Kidney epithelial cell (primary cell): ENCODE data around the gene B3GALT6. TPM values are rescaled to one million over a fixed set of nuclear protein-coding genes. Genes with fewer than 3 reads are reported as not detected.

Experiments
- DNase-seq: peaks from one replicate; pipeline ENCODE4 v3.0.0-alpha.2; 2010; ENCODE audit warnings: low read depth
- H3K27me3 ChIP-seq: 2 replicates; pipeline ENCODE4 v1.6.0; 2011; ENCODE audit warnings: low read length; ENCODE audit not compliant: control insufficient read depth, insufficient read depth
- H3K36me3 ChIP-seq: 2 replicates; pipeline ENCODE4 v1.5.1; 2011; ENCODE audit warnings: low read length; ENCODE audit not compliant: control insufficient read depth, insufficient read depth
- H3K4me3 ChIP-seq: 2 replicates; pipeline ENCODE4 v1.5.1; 2011; ENCODE audit warnings: low read depth, mild to moderate bottlenecking, control low read depth, low read length
- total RNA-seq: library from RNA; depleted of rRNA; stranded (reverse); fragments of >200 nt; gene quantifications from 2 replicates; pipeline ENCODE4 v1.2.3, GENCODE V29; 2015
- TF ChIP-seq, protein P1 (sequence below): IDR thresholded peaks from 2 replicates; pipeline ENCODE4 v1.5.1; 2011; ENCODE audit warnings: mild to moderate bottlenecking, moderate library complexity, low read length, control low read depth, inconsistent platforms; ENCODE audit not compliant: insufficient read depth, poor library complexity, severe bottlenecking

B3GALT6 gene
- total RNA-seq, 1 donor from 2014 or later: 43.7 TPM

DNA sequence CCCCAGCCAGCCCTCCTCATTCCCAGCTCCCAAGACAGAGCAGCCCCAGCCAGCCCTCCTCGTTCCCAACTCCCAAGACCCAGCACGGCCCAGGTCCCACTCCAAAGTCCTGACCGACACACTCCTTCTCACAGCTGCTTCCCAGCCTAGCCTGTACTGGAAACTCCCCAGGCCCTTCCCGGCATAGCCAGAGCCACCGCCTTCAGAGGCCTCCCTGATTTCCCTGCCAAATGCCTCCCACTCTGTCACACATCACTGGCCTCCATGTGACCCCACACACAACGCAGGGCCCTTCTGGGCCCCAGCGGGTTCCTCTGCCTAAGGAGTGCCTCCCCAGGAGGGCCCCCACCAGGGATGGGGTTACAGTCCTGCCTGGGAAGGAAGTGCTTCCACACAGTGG lies 38.8 kb downstream of the B3GALT6 start:
- TF ChIP-seq, protein P1, sequence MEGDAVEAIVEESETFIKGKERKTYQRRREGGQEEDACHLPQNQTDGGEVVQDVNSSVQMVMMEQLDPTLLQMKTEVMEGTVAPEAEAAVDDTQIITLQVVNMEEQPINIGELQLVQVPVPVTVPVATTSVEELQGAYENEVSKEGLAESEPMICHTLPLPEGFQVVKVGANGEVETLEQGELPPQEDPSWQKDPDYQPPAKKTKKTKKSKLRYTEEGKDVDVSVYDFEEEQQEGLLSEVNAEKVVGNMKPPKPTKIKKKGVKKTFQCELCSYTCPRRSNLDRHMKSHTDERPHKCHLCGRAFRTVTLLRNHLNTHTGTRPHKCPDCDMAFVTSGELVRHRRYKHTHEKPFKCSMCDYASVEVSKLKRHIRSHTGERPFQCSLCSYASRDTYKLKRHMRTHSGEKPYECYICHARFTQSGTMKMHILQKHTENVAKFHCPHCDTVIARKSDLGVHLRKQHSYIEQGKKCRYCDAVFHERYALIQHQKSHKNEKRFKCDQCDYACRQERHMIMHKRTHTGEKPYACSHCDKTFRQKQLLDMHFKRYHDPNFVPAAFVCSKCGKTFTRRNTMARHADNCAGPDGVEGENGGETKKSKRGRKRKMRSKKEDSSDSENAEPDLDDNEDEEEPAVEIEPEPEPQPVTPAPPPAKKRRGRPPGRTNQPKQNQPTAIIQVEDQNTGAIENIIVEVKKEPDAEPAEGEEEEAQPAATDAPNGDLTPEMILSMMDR: no peak

DNA sequence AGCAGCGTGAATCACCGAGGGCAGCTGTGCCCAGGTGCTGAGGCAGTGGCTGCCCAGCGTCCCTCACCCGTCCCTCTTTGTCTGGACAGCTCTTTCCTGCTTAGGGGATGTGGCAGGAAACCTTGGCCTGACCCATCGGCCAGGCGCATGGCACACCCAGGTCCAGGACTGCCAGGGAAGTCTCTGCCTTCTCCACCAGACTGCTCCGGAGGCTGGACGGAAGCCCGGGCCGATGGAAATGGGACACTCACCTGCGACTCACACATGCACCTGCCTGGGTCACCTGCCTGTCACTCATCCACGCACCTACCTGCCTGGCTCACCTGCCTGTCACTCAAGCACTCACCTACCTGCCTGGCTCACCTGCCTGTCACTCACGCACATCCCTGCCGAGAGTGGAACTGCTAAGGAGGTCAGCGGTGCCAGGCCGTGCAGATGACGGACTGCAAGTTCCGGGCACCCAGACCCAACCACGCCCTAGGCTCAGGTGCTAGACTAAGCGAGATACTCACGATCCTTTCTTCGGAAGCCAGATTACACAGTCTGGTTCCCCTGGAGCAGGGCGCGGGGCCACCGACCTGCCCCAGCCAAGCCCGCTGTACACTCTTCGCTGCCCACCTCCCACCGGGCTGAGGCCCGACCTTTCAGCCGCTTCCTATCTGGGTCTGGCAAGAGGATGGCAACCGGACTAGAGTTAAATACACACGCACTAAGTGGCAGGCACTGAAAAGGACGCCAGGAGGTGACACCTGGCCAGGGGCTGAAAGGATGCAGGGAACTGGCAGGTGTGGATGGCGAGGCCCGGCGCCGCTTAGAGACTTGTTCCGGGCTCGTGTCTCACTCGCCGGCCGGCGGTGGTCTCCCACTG lies 40.5 kb downstream of the B3GALT6 start:
- Histone ChIP-seq H3K4me3 (peak overlapping the region; percentile 91), H3K27me3 (no peaks in the 10 kb centered on the region), H3K36me3 (no peaks in the 10 kb centered on the region)
- DNase-seq: no peak
- TF ChIP-seq, protein P1: no peak

More for the DNA sequence above, 38.8 kb downstream of the B3GALT6 start:
- Histone ChIP-seq H3K36me3 (peaks cover 1% of the 10 kb centered on the region), H3K4me3 (no peak overlapping the region), H3K27me3 (no peaks in the 10 kb centered on the region)
- DNase-seq: no peak

DNA sequence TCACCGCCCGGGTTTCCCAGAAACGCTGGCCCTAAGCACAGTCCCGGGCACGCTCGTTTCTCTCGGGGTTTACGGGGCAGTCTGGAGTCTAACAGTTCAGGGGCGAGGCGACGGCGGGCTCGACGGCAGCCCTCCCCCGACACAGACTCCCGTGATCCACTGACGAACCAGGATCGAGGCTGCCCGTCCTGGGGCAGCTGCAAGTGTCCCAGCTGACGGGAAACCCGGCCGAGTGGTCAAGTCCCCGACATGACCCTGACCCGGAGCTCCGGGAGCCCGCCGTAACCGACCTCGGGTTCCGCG lies 41.1 kb downstream of the B3GALT6 start:
- H3K27me3 ChIP-seq: no peaks in the 10 kb centered on the region
- TF ChIP-seq, protein P1: no peak

DNA sequence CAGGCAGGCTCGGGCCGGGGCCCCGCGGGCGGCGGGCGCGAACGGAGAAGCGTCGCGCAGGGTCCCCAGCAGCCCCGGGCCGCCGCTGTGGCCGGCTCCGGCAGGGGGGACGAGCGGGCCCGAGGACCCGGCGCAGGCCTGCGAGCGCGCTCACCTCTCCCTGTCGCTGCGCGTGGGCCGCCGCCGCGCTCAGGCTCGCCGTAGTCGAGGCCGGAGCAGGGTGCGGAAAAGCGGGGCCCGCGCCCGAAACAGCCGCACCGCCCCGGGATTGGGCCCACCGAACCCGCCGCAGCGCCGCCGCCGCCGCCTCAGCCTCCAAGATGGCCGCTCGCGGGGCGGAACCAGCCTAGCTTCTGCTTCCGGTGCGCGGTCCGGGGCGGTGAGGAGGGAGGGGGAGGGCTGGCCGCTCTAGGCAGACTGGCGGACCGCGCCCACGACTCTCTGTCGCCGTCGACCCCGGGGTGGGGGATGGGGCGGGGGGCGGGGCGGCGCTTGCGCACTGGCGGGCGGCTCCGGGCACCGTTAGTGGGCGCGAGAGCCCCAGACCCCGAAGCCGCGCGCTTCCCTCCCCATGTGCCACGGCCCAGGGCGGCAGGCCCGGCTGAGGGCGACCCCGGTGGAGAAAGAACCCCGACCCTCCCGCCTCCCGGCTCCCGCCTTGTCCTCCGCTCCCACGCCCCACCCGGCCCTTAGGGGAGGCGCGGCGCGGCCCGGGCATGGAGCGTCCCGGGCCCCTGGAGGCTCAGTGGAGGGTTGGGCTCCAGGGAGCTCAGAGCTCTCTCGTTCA lies 41.7 kb downstream of the B3GALT6 start, which contains the start of gene UBE2J2:
TSS of gene UBE2J2 (minus strand) at position 343 of the 787 bp plus-strand sequence. CDS start 5,862 bp downstream, outside the sequence.
- TF ChIP-seq, protein P1: no peak
- peak within 1 kb of the TSS; percentile 91 for H3K4me3 ChIP-seq
- no peak for DNase-seq

More for the DNA sequence above, 41.1 kb downstream of the B3GALT6 start:
- H3K36me3 ChIP-seq: no peaks in the 10 kb centered on the region
- DNase-seq: no peak
- peak overlapping the region; percentile 91 for H3K4me3 ChIP-seq

DNA sequence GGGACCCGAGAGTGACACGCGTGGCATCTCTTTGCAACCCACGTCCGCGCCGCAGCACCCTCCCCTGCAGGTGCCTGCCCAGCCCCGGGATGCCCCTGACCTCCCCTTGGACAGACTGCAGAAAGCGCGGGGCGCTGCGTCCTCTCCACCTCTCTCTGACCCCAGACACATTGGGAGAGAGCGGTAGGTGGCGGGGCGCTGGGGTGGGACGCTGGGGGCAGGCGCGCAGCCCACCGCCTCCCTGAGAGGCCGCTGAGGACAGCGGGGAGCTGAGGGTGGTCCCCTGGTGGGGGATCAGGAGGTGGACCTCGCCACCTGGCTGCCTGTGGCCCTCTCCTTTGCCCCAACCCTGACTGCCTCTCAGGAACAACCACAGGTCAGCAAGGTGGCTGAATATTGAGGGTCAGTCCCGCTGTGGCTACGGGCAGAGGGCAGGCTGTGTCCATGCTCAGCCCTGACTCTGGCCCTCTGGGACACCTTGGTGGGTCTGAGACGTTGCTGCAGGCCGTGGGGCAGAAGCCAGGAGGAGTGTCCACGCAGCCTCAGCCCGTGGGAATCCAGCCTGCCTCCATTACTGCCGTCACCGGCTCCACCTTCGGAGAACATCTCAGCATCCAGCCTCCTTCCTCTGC lies 42.4 kb downstream of the B3GALT6 start:
- TF ChIP-seq, protein P1: no peak
- DNase-seq: no peak
- Histone ChIP-seq H3K4me3 (peak overlapping the region; percentile 91), H3K36me3 (no peaks in the 10 kb centered on the region), H3K27me3 (no peaks in the 10 kb centered on the region)

More for the DNA sequence above, 41.7 kb downstream of the B3GALT6 start, which contains the start of gene UBE2J2:
- Histone ChIP-seq H3K36me3 (no peaks in the 10 kb centered on the region), H3K27me3 (no peaks in the 10 kb centered on the region)
